WTC11 (cell line): ENCODE data around the gene CLIP2.

Experiments used
- CREB1 ChIP-seq: sonication (generic); formaldehyde crosslinking; IDR thresholded peaks from 2 replicates; pipeline ENCODE4 v1.8.0; 2023; ENCODE audit warnings: mild to moderate bottlenecking, missing genetic modification reagents
- CTCF ChIP-seq: fragments of 200-600 bp; IDR thresholded peaks from 2 replicates; pipeline ENCODE4 v1.8.0; 2022; ENCODE audit warnings: antibody characterized with exemption
- E2F1 ChIP-seq: sonication (generic); formaldehyde crosslinking; IDR thresholded peaks from 2 replicates; pipeline ENCODE4 v1.8.0; 2022; ENCODE audit warnings: mild to moderate bottlenecking, missing genetic modification reagents
- SOX15 ChIP-seq: fragments of 250-450 bp; sonication (Bioruptor Pico); IDR thresholded peaks from 2 replicates; pipeline ENCODE4 v1.9.0; 2021; ENCODE audit warnings: mild to moderate bottlenecking
- ZBTB21 ChIP-seq: sonication (generic); formaldehyde crosslinking; IDR thresholded peaks from 2 replicates; pipeline ENCODE4 v1.8.1; 2023; ENCODE audit warnings: mild to moderate bottlenecking, missing genetic modification reagents, borderline replicate concordance
- ZNF121 ChIP-seq: sonication (generic); formaldehyde crosslinking; IDR thresholded peaks from 2 replicates; pipeline ENCODE4 v1.8.0; 2023; ENCODE audit warnings: missing genetic modification reagents
- TF ChIP-seq, protein P1 (sequence below): sonication (generic); formaldehyde crosslinking; IDR thresholded peaks from 2 replicates; pipeline ENCODE4 v1.8.0; 2022; ENCODE audit warnings: mild to moderate bottlenecking, missing genetic modification reagents
- TF ChIP-seq, protein P2 (sequence below): sonication (generic); formaldehyde crosslinking; conservative IDR thresholded peaks from 2 replicates; pipeline ENCODE4 v1.8.1; 2022; ENCODE audit warnings: mild to moderate bottlenecking, missing genetic modification reagents
- TF ChIP-seq, protein P3 (sequence below): sonication (generic); formaldehyde crosslinking; IDR thresholded peaks from 2 replicates; pipeline ENCODE4 v1.8.1; 2023; ENCODE audit warnings: mild to moderate bottlenecking, missing genetic modification reagents, borderline replicate concordance
- TF ChIP-seq, protein P4 (sequence below): fragments of 250-450 bp; sonication (Bioruptor Pico); IDR thresholded peaks from 2 replicates; pipeline ENCODE4 v2.1.2; 2022; ENCODE audit warnings: mild to moderate bottlenecking, moderate library complexity

GRCh38 chr7:74306004-74306729 lies 17.0 kb downstream of the CLIP2 start:
- TF ChIP-seq CTCF (no peak), SOX15 (CRISPR knock-in tag) (no peak), E2F1 (CRISPR knock-in tag) (no peak), ZNF121 (no peak), ZBTB21 (CRISPR knock-in tag) (no peak), CREB1 (CRISPR knock-in tag) (no peak)
- TF ChIP-seq, protein P1, sequence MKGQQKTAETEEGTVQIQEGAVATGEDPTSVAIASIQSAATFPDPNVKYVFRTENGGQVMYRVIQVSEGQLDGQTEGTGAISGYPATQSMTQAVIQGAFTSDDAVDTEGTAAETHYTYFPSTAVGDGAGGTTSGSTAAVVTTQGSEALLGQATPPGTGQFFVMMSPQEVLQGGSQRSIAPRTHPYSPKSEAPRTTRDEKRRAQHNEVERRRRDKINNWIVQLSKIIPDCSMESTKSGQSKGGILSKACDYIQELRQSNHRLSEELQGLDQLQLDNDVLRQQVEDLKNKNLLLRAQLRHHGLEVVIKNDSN (CRISPR knock-in tag): no peak
- TF ChIP-seq, protein P2, sequence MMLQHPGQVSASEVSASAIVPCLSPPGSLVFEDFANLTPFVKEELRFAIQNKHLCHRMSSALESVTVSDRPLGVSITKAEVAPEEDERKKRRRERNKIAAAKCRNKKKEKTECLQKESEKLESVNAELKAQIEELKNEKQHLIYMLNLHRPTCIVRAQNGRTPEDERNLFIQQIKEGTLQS (CRISPR knock-in tag): no peak
- TF ChIP-seq, protein P3, sequence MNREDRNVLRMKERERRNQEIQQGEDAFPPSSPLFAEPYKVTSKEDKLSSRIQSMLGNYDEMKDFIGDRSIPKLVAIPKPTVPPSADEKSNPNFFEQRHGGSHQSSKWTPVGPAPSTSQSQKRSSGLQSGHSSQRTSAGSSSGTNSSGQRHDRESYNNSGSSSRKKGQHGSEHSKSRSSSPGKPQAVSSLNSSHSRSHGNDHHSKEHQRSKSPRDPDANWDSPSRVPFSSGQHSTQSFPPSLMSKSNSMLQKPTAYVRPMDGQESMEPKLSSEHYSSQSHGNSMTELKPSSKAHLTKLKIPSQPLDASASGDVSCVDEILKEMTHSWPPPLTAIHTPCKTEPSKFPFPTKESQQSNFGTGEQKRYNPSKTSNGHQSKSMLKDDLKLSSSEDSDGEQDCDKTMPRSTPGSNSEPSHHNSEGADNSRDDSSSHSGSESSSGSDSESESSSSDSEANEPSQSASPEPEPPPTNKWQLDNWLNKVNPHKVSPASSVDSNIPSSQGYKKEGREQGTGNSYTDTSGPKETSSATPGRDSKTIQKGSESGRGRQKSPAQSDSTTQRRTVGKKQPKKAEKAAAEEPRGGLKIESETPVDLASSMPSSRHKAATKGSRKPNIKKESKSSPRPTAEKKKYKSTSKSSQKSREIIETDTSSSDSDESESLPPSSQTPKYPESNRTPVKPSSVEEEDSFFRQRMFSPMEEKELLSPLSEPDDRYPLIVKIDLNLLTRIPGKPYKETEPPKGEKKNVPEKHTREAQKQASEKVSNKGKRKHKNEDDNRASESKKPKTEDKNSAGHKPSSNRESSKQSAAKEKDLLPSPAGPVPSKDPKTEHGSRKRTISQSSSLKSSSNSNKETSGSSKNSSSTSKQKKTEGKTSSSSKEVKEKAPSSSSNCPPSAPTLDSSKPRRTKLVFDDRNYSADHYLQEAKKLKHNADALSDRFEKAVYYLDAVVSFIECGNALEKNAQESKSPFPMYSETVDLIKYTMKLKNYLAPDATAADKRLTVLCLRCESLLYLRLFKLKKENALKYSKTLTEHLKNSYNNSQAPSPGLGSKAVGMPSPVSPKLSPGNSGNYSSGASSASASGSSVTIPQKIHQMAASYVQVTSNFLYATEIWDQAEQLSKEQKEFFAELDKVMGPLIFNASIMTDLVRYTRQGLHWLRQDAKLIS (CRISPR knock-in tag): no peak
- TF ChIP-seq, protein P4, sequence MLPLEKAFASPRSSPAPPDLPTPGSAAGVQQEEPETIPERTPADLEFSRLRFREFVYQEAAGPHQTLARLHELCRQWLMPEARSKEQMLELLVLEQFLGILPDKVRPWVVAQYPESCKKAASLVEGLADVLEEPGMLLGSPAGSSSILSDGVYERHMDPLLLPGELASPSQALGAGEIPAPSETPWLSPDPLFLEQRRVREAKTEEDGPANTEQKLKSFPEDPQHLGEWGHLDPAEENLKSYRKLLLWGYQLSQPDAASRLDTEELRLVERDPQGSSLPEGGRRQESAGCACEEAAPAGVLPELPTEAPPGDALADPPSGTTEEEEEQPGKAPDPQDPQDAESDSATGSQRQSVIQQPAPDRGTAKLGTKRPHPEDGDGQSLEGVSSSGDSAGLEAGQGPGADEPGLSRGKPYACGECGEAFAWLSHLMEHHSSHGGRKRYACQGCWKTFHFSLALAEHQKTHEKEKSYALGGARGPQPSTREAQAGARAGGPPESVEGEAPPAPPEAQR (CRISPR knock-in tag): no peak
